GM12878 (cell line): ENCODE data around the gene LCT.

Experiments used
- ATF3 ChIP-seq: IDR thresholded peaks from 2 replicates; pipeline ENCODE4 v1.6.1; 2011; ENCODE audit warnings: low read depth, mild to moderate bottlenecking, low read length, moderate library complexity, borderline replicate concordance; ENCODE audit errors: extremely low read depth
- NR2C2 ChIP-seq: IDR thresholded peaks from 2 replicates; pipeline ENCODE4 v1.6.1; 2011; ENCODE audit warnings: borderline replicate concordance, low read depth; ENCODE audit not compliant: control insufficient read depth, insufficient read length
- POLR2AphosphoS5 ChIP-seq: IDR thresholded peaks from 2 replicates; pipeline ENCODE4 v1.6.1; 2011; ENCODE audit warnings: mild to moderate bottlenecking, low read length, inconsistent platforms

- TF ChIP-seq NR2C2 (no peak), ATF3 (no peak), POLR2AphosphoS5 (no peak)
These were observed 68.1 kb downstream of the LCT start for GRCh38 chr2:135768863-135769262.
